NCI-H748 (cell line): ENCODE data around the gene CEND1.

Source experiments
- DNase-seq: peaks from one replicate; lab custom pipeline; 2025; ENCODE audit not compliant: unreplicated experiment; lab: John Stamatoyannopoulos, UW

CEND1 gene

DNA sequence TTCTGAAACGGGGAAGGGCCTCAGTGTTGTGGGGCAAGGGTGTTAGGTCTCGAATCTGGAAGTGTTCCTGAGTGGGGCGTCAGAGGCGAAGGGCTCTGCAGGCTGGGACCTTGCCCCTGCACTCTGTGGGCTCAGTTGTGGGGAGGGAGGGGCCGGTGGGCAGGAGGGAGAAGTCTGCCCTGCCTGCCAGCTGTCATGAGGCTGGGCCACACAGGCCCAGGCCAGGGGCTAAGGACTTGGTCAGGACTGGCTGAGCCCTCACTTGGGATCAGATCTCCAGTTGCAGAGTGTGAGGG lies 38.0 kb upstream of the CEND1 start, which contains the start of gene CRACR2B:
Gene CRACR2B (plus strand): TSS at position 23 of the 296 bp plus-strand sequence. CDS start 689 bp downstream, outside the sequence.
- no peak for DNase-seq

DNA sequence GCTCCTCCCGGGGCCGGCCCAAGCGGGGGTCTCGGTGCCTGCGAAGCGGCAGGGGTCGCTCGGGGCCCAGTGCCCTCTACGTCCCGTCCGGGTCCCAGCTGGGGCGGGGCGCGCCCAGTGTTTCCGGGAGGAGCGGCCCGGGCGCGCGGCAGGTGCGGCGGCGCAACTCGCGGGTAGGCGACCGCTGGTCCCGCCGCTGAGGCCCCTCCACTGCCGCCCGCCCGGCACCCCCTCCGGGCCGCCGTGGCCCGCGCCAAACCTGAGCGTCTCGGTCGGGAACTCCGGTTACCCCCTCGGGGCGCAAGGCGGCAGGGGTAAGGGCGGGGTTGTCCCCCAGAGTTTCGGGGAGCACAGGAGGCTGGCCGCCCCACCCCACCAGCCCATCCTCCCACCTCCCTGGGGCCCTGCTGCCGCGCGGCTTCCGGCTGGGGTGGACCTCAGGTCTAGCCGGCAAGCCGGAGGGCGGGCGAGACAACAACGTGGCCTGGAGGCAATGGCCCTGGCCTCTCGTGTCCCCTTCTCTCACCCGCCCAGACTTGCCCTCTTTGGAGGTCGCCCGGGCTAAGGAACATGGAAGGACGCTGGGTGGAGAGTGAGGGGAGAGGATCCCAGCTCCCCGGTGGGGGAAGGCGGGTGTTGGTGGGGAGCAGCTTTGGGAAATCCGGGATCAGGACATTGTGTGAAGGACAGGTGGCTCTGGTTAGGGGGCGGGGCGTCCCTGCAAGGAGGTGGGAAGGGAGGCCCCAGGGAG lies 37.4 kb upstream of the CEND1 start:
- DNase-seq: peak; percentile 33

DNA sequence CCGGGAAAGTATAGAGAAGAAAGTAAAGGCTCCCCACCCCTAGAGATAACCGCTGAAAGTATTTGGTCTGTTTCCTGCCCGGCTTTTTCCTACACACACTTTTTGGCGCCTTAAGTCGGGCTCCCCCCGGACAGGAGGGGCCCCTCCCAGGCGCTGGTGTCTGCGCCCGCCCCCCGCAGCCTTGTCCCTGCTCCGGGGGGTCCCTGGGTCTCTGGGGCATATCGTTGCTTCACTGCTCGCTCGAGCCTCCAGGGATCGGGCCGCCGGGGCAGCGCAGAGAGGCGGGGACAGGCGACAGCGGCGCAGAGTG lies 36.9 kb upstream of the CEND1 start:
- no peak for DNase-seq

DNA sequence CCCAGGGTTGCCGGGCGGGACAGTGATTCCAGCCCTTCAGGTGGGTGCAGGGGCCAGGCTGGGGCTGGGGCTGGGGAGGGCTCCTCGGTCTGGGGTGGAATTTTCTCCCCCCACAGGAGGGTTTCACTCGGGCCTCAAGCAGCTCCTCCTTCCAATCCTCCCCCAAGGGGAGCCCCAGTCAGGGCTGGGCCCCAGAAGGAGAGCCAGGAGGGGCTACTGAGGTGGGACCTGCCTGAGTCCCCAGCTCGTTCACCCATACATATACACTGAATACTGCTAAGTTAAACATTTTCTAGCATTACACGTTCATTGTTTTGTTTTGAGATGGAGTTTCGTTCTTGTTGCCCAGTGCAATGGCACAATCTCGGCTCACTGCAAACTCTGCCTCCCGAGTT lies 36.3 kb upstream of the CEND1 start:
- no peak for DNase-seq

DNA sequence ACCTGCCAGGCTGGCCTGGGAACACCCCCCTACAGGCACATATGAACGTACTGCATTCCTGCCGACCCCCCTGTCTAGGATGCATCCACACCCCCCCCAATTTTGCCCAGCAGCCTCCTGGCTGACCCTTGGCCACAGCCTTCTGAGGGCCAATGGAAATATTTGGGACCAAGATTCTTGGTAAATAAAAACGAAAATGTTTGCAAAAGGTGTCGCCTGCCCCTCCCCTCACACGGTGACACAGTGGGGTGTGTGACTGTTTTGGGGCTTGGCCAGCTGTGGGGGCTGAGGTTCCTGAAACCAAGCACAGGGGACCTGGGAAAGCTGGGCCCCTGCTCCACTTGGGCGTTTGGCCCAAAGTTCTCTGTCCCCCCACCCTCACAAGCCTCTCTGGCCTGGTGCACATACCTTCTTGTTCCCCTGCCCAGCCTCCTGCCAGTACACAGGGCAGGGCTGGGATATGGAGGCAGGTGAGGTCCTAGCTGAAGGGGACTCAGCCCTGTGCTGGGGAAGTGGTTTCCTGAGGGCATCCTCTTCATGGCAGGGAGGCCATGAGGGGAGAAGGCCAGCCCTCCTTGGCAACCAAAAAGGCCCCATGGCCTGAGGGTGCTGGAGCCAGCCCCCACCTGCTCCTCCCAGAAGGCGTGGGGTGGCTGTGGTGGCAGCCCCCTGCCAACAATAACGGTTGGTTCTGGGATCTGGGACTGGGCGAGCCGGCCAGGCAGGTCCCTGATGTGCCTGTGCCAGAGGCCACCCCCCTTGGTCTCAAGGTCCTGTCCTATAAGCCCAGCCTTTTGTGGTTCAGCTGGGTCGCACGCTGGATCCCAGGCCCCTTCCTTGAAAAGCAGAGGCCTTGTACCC lies 35.7 kb upstream of the CEND1 start:
- no peak for DNase-seq

DNA sequence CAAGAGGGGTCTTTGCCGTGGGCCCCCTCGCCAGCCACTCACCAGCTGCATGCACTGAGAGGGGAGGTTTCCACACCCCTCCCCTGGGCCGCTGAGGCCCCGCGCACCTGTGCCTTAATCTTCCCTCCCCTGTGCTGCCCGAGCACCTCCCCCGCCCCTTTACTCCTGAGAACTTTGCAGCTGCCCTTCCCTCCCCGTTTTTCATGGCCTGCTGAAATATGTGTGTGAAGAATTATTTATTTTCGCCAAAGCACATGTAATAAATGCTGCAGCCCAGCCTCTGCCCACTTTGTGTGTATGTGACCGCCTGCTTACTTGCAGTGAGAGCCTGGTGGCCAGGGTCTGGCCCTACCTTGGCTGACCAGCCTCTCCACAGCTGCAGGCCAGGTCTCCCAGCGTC lies 35.1 kb upstream of the CEND1 start:
- DNase-seq: peak; percentile 41

DNA sequence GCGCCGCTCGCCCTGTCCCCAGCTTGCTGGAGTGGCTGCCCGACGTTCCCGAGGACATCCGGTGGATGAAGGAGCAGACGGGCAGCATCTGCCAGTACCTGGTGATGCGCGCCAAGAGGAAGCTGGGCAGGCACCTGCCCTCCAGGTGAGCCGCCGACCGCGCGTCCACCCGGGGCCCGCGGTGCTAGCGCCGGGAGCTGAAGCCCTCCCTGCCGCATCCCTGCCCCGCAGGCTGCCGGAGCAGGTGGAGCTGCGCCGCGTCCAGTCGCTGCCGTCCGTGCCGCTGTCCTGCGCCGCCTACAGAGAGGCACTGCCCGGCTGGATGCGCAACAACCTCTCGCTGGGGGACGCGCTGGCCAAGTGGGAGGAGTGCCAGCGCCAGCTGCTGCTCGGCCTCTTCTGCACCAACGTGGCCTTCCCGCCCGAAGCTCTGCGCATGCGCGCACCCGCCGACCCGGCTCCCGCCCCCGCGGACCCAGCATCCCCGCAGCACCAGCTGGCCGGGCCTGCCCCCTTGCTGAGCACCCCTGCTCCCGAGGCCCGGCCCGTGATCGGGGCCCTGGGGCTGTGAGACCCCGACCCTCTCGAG lies 34.5 kb upstream of the CEND1 start:
- DNase-seq: peak; percentile 88

DNA sequence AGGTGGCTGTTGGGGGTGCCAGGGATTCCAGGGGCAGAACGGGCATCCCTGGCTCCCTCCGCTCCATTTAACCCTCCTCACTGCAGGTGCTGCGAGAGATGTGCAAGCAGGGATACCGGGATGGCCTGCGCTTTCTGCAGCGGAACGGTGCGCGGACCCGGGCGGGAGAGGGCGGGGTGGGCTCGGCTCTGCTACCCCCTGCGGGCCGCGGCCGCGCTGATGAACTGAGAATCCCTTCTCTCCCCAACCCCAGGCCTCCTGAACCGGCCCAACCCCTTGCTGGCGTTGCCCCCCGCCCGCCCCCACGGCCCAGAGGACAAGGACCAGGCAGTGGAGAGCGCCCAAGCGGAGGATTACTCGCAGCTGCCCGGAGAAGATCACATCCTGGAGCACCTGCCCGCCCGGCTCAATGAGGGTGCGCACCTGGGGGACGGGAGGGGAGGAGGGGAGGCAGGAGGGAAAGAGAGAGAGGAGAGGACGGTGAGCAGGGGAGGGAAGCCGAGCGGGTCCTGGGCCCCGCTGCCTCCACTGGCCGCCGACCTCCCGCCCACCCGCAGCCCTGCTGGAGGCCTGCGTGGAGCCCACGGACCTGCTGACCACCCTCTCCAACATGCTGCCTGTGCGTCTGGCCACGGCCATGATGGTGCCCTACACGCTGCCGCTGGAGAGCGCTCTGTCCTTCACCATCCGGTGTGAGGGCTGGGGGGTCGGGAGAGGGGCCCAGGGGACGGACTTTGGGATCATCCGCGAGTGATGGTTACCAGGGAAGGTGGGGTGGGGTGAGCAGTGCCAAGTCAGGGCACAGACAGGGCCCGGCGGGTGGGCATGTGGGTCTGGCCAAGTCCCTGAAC lies 33.8 kb upstream of the CEND1 start:
- DNase-seq: peak; percentile 62

DNA sequence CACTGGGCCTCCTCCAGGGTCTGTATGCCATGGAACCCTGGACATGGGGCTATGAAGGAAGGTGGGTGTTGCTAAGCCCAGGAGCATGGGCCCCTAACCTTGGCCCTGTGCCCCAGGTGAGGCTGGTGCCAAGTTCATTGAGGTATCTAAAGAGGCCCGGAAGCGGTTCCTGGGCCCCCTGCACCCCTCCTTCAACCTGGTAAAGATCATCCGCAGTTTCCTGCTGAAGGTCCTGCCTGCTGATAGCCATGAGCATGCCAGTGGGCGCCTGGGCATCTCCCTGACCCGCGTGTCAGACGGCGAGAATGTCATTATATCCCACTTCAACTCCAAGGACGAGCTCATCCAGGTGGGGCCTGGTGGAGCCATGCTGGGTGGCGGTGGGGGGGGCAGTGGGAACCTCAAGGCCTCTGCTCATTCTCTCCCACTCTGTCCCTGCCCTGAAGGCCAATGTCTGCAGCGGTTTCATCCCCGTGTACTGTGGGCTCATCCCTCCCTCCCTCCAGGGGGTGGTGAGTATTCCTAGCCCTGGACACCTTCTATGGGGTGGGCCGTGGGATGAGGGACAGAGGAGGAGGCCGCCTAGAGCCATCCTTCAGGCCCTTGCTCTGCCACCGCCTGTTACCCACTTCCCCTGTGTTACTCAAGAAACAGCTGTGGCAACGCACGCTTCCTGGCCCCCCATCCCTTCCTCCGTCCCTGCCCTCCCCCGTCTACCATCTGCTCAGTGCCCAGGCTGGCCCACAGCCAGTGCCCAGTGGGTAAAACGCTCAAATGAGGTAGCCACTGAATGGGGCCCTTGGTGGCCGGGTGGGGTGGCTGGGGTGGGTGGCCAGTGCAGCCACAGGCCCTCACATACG lies 31.9 kb upstream of the CEND1 start:
- DNase-seq: no peak

DNA sequence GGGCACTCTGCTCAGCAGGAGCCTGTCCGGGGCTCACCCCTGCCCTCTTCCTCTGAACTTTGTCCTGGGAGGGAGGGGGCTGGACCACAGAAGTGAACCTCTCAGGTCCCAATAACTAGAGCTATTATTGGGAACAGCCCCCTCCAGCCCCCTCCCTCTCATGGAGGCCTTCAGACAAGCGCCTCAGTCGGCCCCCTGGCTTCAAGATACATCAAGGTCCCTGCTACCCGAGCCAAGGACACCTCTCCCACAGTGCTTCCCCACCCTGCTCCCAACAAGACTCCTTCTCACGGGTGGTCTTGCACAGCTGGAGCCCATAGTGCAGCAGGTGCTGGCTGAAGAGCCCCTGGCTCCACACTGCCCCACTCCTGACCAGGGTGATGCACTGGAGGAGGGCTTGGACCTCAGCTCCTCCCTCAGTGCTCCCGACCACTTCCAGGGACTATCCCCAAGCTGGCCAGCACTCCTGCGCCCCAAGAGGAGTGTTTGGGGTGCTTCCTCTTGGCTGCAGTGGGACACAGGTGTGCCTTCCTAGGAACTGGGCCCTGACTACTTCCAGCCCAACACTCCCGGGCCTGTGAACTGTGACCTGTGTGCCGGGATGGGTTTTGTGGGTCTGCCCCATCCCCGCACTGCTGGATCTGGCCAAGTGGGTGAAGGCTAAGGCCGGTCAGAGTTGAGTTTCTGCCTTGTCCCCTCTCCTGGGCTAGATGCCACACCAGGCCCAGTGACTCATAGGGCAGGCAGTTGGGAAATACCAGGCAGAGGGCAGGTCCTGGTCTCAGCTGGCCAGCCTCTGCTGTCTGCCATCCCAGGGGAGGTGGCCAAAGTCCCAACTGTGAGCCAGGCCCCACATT lies 31.0 kb upstream of the CEND1 start:
- no peak for DNase-seq

DNA sequence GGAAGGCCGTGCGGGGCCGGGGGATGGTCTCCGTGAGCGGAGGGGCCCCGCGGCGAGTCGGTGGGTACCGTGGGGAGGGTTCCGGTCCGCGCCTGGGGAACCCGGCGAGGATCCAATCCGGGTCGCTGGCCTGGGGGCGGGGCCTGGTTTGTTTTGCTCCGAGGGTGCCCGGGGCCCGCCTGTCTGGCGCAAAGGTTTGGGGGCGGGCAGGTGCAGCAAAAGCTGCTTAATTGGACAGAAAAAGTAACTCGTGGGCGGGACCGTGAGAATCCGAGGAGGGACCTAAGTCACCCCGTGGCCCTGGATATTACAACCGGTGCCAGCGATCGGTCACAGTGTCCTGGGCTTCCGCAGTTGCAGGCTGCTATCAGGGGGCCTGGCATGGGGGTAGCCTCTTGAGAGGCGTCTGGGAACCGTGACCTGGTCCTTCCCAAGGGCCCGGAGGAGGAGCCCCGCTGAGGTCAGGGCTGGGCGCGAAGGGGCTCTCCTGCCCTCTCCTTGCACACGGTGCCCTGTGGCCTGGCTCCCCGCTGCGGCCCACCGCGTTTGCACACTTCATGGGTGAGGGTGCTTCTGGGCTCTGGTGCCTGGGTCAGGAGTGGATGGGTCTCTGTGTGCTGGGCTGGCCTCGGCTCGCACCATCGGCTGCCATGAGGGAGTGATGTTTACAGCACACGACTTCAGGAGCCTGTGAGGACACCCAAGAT lies 30.2 kb upstream of the CEND1 start:
- peak; percentile 93 for DNase-seq

DNA sequence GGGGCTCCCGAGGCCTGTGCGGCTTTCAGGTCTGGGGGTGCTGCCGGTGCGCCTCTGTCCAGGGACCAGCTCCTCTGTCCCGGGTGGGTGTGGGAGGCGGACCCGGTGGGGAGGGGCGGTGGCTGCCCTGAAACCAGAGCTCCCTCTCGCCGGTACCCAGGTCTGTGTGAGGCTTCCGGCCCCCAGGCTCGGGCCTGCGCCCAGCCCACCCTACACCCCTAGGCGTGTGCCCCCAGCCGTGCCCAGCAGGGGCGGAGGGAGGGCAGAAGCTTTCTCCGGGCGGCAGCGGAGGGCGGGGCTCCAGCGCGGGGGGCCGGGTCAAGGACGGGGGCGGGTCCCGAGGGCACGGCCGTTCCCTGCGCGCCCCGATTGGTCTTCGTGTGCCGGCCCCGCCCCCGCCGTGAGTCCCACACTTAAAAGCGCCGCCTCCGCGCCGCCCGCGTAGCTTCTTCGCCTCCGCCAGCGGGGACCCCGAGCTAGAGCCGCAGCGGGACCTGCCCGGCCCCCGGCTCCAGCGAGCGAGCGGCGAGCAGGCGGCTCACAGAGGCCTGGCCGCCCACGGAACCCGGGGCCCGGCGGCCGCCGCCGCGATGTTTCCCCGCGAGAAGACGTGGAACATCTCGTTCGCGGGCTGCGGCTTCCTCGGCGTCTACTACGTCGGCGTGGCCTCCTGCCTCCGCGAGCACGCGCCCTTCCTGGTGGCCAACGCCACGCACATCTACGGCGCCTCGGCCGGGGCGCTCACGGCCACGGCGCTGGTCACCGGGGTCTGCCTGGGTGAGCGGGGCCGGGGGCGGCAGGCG lies 29.4 kb upstream of the CEND1 start:
- peak; percentile 92 for DNase-seq

DNA sequence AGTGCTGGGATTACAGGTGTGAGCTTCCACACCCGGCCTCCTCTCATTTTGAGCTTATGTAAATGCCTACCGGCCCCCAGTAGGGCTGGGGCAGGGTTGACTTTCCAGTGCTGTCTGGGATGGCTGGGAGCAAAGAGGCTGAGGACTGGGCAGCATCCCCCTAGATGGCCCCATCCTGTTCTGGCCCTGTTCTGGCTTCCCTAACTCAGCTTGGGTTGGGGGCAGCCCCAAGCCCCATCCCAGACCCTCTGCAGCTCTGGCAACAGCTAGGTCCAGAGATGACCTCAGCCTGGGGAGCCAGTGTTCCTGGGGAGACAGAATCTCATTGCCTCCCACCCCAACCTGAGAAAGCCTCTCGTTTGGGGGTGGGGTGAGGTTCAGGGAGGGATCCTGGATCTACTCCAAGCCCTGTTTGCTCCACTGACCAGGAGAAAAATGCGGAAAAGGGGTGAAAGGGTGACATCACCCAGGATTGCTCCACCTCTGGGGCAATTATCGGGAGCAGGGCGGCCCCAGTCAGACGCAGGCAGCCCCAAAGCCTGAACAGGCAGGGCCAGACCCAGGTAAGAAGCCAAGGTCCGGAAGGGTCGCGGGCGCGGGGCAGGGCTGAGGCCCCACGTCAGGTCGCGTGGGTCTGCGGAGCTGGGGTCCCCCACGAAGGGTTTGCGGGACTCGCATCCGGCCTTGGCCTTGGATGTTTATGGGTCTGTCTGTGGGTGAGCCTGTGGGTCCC lies 28.7 kb upstream of the CEND1 start, which contains the start of gene PNPLA2:
Gene PNPLA2 (plus strand): TSS at position 519 of the 733 bp plus-strand sequence. CDS start 805 bp downstream, outside the sequence.
- DNase-seq: no peak

DNA sequence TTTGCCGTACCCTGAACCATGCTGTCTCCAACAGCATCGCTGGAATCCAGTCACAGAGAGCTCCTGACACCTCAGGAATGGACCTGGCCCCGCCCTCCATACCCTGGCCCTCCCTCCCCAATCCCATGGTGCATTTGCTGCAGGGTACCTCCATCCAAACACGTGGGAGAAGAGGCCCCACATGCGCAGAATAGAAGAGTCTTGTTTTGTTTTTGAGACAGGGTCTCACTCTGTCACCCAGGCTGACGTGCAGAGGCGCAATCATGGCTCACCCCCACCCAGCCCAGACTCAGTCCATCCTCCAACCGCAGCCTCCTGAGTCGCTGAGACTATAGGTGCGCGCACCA lies 26.5 kb upstream of the CEND1 start:
- no peak for DNase-seq

DNA sequence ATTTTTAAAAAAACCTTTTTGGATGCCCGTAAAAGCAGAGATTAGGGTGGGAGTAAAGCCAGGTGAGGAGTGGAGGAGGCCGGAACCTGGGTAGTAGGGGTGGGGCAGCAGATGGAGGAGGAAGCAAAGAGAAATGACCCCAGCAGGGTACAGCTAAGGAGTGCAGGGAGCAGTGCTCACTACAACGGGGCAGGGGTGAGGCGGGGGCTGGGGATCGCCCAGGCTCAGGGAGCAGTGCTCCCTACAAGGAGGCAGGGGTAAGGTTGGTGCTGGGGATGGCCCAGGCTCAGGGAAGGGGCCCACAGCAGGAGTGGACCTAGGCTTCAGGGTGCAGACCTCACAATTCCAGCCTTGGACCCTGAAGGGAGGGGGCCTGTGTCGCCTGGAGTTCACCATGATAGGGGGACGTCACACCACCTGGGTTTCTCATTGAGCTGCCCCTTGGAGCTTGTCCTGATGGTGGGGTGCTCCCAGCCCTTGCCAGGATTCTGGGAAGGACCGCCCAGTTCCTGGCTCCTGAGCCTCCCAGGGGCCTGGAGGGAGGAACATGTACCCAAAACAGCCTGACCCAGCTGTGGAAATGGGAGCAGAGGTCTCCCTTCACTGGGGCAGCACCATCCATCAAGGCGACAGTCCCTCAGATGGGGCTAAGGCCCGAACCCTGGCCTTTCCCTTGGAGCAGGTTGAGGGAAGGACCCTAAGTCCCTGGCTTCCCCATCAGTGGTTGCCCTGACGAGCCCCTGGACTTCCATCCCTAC lies 26.0 kb upstream of the CEND1 start:
- DNase-seq: no peak

DNA sequence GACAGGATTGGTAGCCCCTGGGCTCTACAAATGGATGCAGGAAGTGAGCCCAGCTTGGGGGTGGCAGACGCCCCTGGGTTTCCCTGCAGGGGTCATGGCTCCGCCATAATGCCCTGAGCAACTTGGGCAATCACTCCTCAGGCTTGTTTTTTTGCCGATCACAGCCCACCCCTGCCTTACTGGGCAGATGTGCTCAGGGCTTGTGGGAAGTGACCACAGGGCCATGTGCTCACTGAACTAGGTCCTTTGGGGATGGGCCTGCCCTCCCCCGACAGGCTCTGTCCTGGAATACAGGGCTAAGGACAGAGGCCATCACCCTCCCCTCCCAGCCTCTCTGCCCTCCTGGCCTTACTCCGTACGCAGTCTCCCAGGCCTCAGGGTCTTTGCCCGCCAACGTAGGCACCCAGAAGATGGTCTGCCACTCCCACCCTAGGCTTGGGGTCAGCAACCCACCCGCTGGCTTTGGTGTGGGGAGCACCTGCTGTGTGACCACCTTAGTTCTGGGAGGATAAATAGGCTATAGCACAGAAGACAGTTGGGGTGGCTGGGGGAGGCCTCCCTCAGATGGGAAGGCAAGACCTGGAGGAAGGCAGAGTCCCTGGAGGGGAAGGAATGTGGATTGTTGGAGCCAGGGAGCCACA lies 23.7 kb upstream of the CEND1 start:
- DNase-seq: no peak
